RKO (cell line): ENCODE measurements around the gene FBN1.

Experiments used
- DNase-seq: peaks from one replicate; pipeline ENCODE4 v3.0.0-alpha.2; 2016; ENCODE audit warnings: low spot score

The FBN1 gene

DNA sequence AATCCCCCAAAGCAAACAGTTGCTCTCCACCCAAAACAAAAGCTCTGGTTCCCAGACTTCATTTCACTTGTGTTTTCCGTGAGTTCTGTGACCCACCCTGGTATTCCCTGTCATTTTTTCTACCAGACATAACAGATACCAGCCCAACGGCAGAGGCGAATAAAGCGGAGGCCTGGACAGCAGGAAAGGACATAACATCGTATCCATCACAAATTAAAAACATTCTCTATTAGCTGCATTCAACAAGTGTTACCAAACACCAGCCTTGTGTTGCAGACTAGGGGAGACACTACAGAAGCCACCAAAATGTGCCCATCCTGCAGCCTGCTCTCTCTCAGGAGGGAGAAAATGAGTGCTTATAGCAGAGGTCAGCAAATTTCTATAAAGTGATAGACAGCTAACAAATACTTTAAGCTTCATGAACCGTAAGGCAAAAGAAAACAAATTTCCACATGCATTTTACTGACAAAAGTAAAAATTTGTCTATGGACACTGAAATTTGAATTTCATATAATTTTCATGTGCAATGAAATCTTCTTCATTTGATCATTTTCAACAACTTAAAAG is 7.1 kb upstream of the FBN1 start:
- no peak for DNase-seq

DNA sequence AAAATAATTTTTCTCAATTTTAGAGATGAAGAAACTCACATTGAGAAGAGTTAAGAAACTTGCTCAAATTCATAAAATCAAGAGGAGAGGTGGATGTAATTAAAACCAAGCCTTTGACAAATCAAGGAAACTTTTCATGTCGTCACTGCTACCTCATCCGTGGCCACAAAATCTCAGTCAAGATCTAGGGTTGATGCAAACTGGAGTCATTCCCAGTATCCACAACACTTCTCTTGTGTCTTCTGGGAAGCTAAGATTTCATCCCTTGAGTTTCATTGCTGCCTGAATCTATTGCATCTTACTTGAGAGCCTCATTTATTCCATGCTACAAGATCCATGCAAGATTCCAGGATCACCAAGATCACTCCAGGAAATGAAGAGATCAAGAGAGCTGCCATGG is 5.4 kb upstream of the FBN1 start:
- DNase-seq = no peak

DNA sequence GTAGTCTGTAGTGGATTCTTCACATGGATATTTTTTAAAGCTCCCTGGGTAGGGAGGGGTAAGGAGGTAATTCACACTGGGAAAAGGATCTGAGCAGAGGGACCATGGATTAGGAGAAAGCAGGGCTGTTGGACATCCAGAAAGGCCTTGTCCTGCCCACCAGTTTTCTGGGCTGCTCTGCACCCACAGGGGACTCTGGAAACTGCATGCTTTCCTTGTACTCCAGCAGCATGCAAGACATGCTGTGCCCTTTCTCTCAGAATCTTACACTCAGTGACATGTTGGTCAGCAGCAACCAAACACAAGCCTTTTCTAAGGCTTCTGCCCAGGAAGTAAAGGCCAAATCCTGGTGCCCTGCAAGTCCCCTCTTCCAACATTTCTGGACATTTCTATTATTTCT is 2.5 kb upstream of the FBN1 start:
- DNase-seq = no peak

- no peak for DNase-seq
Observed at GRCh38 chr15:48646331-48646730, 822 bp upstream of the FBN1 start.

GRCh38 chr15:48644827-48645557 is 517 bp downstream of the FBN1 start:
- DNase-seq = no peak

- DNase-seq = no peak
Observed at GRCh38 chr15:48644467-48644826, 1.1 kb downstream of the FBN1 start.

DNA sequence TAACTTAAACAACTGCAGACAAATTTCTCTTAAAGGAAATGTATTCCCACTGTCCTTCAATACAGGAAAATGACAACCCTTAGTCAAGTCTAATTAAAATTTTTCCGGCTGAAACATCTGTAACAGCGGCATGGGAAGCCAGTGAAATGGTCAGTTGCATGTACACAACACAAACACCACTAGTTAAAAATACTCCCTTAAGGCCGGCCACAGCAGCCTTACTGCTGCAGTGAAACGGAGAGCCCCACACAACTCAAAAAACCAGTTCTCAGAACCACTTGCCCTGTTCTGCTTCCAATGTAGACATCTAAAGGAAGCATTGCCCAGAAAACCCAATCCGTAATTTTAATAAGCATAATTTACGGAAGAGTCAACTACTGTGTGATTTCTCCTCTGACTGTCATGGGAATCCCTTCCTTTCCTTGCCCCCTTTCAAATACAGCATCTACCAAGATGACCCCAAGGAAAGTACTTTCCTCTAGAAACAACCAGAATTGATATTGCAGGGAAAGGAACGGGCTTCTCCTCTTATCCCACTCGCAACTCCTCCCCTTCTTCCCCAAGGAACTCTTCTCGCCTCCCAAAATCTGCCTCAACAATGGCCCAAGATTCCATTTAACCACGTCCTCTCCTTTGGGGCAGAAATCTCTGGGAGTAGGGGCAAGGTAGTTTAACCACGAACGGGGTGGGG is 1.6 kb downstream of the FBN1 start:
- DNase-seq = no peak

DNA sequence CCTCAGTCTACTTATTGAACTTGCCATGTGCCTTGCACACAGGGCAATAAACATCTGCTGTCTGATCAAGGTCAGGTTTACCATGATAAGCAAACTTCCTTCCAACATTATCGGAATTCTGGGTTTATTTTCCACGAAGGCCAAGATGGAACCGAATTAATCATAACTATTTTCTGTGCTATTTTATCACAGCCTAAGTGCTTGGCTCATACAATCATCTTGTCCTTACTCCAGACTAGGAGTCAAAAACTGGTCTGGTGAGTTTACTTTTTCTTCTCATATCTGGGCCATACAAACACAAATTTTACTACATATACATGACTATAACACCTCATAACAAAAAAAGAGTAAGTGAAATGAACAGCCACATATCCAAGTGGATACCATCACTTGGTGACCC is 2.3 kb downstream of the FBN1 start:
- DNase-seq = no peak

GRCh38 chr15:48642795-48643194 is 2.7 kb downstream of the FBN1 start:
- DNase-seq = no peak

GRCh38 chr15:48641416-48641815 is 4.1 kb downstream of the FBN1 start:
- DNase-seq = peak; percentile 47

GRCh38 chr15:48638963-48639362 is 6.5 kb downstream of the FBN1 start:
- DNase-seq = no peak

DNA sequence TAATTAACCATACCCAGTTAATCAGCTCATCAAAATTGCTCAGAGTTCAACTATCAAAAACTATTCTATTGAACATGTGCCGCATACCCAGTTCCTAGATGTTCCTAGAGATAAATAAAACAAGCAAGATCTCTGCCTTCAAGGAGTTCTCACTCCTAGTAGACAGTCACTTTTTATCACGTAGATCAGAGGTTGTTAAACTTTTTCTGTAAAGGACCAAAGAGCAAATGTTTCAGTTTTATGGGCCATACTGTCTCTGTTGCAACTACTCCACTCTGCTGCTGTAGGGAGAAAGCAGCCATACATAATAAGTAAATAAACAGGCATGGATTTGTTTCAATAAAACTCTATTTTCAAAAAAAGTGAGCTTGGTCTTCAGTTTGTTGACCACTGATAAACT is 7.9 kb downstream of the FBN1 start:
- DNase-seq = no peak

DNA sequence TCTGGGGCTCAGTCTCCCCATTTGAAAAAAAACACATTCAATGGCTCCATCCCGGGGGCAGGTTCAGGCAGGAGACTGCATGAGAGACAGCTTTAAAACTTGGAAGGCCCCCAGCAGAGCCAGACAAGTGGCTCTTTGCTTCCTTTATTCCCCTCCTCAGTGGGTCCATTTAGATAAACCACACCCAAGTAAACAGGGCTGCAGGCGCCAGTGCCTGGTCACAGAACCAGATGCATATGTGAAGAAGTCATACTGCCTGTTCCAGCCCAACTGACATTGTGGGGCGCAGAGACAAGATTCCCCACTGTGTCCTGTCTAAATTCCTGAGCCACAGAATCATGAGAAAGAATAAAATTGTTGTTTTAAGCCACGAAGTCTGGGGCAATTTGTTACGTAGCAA is 9.0 kb downstream of the FBN1 start:
- no peak for DNase-seq

- DNase-seq = no peak
Observed at GRCh38 chr15:48634893-48635292, 10.6 kb downstream of the FBN1 start.

GRCh38 chr15:48634096-48634495 is 11.4 kb downstream of the FBN1 start:
- DNase-seq = no peak

GRCh38 chr15:48632651-48633050 is 12.9 kb downstream of the FBN1 start:
- no peak for DNase-seq

- DNase-seq = no peak
Observed at GRCh38 chr15:48631176-48631770, 14.2 kb downstream of the FBN1 start.

GRCh38 chr15:48630245-48630644 is 15.3 kb downstream of the FBN1 start:
- DNase-seq = no peak

DNA sequence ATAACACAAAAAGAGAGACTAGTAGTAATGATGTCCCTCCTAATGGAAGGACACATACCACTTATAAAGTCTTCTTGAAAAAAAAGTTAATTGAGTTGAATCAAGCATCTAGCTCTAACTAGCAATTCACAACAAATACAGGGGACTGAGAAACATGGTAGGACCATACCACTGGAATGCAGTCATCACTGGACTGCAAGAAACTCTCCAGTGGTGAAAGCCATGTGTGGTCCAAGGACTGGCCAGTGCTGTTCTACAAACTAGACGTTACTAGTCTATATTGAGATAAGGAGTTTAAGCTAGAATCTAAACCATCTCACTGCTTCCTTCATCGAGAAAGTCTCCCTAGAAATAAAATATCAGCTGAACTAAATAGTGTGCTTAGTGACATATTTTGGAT is 16.7 kb downstream of the FBN1 start:
- DNase-seq = no peak

DNA sequence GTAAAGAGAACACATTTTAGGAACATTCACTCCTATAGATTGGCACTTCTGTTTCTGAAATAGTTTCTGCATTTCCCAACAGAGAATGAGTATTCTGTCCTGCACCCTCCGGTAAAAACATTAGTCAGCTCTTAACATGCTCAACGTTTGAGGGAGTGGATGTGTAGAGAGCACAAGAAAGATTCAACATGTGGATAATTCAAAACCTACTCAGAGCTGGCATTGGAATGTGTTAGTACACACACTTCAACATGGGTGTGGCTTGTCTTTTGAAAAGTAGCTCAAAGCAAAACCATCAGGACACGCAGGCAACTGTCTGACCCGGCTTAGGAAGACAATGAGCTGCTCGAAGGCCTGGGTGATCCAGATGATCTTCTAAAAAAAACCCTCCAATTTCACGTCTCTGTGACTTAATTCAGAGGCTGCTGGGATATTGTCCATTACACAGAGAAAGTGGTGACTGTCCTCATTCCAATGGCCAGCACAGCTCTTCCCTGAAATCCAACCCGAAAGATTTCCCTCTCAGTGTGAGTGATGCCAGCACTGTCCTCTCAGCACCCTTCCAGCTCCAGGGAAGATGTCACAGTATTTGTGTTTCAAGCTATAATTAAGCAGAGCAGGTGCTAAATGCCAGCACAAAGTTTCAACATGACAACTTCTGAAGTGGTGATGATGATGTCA is 18.1 kb downstream of the FBN1 start:
- no peak for DNase-seq

- DNase-seq = no peak
Observed at GRCh38 chr15:48625126-48625525, 20.4 kb downstream of the FBN1 start.

DNA sequence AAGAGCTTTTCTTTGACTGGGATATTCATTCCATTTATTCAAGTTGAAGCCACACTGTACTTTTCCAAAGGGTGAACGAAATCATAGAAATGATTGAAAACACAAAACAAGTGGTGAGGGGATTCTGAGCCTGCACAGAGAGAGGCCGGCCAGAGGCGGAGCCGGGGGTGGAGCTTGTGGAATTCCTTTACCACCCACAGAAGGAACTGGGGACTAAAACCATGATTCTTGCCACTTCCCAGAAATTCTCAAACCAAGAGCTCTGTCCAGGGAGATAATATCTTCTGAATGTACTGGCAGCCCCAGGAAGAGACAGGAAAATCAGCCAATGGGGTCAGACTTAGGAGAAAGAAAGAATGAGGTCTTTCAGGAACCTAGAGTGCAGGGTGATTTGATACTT is 20.8 kb downstream of the FBN1 start:
- DNase-seq = no peak

DNA sequence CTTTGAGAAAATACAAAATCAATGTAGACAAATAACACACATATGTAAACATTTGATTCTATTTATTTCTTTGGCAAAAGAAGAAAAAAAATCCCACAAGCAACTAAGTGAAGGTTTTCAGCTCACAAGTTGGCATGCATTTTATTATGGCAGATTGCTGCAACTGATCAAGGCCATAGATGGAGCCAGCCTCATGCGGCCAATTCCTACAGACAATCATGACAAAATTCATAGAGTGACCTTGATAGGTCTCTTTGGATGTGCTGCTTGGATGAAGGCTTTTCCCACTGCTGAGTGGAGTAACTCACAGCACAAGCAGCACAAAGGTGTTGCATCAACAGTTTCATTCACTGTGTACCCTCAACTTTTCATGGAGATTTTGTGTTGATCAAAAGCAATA is 22.1 kb downstream of the FBN1 start:
- no peak for DNase-seq
